ENCODE measurements around the gene DENND6B.

DNA sequence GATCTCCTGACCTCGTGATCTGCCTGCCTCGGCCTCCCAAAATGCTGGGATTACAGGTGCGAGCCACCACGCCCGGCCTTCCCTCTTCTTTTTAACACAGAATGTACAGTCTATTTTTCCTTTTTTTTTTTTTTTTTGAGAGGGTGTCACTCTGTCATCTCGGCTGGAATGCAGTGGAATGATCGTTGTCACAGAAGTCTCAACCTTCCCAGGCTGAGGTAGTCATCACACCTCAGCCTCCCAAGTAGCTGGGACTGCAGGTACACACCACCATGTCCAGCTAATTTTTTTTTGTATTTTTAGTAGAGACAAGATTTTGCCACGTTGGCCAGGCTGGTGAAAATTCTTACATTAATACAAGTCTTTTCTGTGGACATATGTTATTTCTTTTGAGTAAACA lies 29.4 kb upstream of the DENND6B start:
- no peak for TF ChIP-seq PPARA (CRISPR knock-in tag; IDR thresholded peaks at IDR 0.05; ENCODE audit: borderline replicate concordance)
- TF ChIP-seq ZFP3 (CRISPR knock-in tag; IDR thresholded peaks at IDR 0.05) = no peak
- TF ChIP-seq PATZ1 (CRISPR knock-in tag; IDR thresholded peaks at IDR 0.05; ENCODE audit: borderline replicate concordance) = no peak
